ENCODE data around the gene MLANA. TPM values are rescaled to one million over a fixed set of nuclear protein-coding genes. Genes with fewer than 3 reads are reported as not detected.

MLANA gene
- total and polyA plus RNA-seq, 3 experiments from 2014 or later = not detected

- Mint-ChIP-seq H3K27me3 (no peaks in the 10 kb centered on the region), H3K4me1 (peaks cover 3 to 6% (median 4%) of the 10 kb centered on the region in 3 donors), H3K36me3 (peaks cover 2 to 19% (median 12%) of the 10 kb centered on the region in 3 donors), H3K9me3 (peaks cover 0 to under 1% (median 0%) of the 10 kb centered on the region in 5 donors), H3K4me3 (no peak overlapping the region), H3K27ac (no peak overlapping the region)
- CTCF ChIA-PET = no interaction called here
- Histone ChIP-seq H3K27me3 (ENCODE audit: insufficient read depth, low read length, poor library complexity, severe bottlenecking) (no peaks in the 10 kb centered on the region), H3K9me3 (ENCODE audit: low read length) (no peaks in the 10 kb centered on the region), H3K4me3 (ENCODE audit: low read length) (no peak overlapping the region), H3K27ac (ENCODE audit: low read depth, low read length) (no peak overlapping the region), H3K36me3 (ENCODE audit: insufficient read depth, low read length) (no peaks in the 10 kb centered on the region), H3K4me1 (ENCODE audit: insufficient read depth, low read length) (no peaks in the 10 kb centered on the region)
- POLR2A ChIA-PET = no interaction called here
- DNase-seq = no peak
Observed at GRCh38 chr9:5858833-5859232, 31.9 kb upstream of the MLANA start.

- ChIA-PET POLR2A (no interaction called here), CTCF (interaction anchor here (0.6 to 1.4 kb wide), 3 partner anchors 8 to 30 kb away, joined by 3 to 4 read pairs (median 3); partner anchors contain the start of gene ERMP1)
- H3K27ac ChIP-seq (ENCODE audit: low read depth, low read length) = no peak overlapping the region
- H3K36me3 ChIP-seq (ENCODE audit: insufficient read depth, low read length) = no peaks in the 10 kb centered on the region
- H3K4me1 ChIP-seq (ENCODE audit: insufficient read depth, low read length) = no peaks in the 10 kb centered on the region
- Mint-ChIP-seq H3K9me3 (no peaks in the 10 kb centered on the region), H3K4me3 (no peak overlapping the region), H3K27ac (no peak overlapping the region), H3K36me3 (peaks cover 1 to 12% (median 10%) of the 10 kb centered on the region in 3 donors), H3K27me3 (no peaks in the 10 kb centered on the region), H3K4me1 (no peaks in the 10 kb centered on the region)
- H3K9me3 ChIP-seq (ENCODE audit: low read length) = no peaks in the 10 kb centered on the region
- DNase-seq = no peak
- no peaks in the 10 kb centered on the region for H3K27me3 ChIP-seq (ENCODE audit: insufficient read depth, low read length, poor library complexity, severe bottlenecking)
- no peak overlapping the region for H3K4me3 ChIP-seq (ENCODE audit: low read length)
Observed at GRCh38 chr9:5863092-5863746, 27.5 kb upstream of the MLANA start.

GRCh38 chr9:5864446-5864845, 26.2 kb upstream of the MLANA start:
- Mint-ChIP-seq H3K27ac (no peak overlapping the region), H3K27me3 (no peaks in the 10 kb centered on the region), H3K4me1 (peaks cover 0 to 4% (median 2%) of the 10 kb centered on the region in 3 donors), H3K4me3 (no peak overlapping the region), H3K9me3 (no peaks in the 10 kb centered on the region), H3K36me3 (peaks cover 1 to 8% (median 8%) of the 10 kb centered on the region in 3 donors)
- H3K4me1 ChIP-seq (ENCODE audit: insufficient read depth, low read length) = no peaks in the 10 kb centered on the region
- H3K4me3 ChIP-seq (ENCODE audit: low read length) = no peak overlapping the region
- no peak overlapping the region for H3K27ac ChIP-seq (ENCODE audit: low read depth, low read length)
- ChIA-PET CTCF (interaction anchor here (1.3 kb wide), 1 partner anchor 31 kb away, joined by 3 read pairs; the partner anchor contains the start of gene ERMP1), POLR2A (no interaction called here)
- no peak for DNase-seq
- no peaks in the 10 kb centered on the region for H3K36me3 ChIP-seq (ENCODE audit: insufficient read depth, low read length)
- H3K9me3 ChIP-seq (ENCODE audit: low read length) = no peaks in the 10 kb centered on the region
- no peaks in the 10 kb centered on the region for H3K27me3 ChIP-seq (ENCODE audit: insufficient read depth, low read length, poor library complexity, severe bottlenecking)

DNA sequence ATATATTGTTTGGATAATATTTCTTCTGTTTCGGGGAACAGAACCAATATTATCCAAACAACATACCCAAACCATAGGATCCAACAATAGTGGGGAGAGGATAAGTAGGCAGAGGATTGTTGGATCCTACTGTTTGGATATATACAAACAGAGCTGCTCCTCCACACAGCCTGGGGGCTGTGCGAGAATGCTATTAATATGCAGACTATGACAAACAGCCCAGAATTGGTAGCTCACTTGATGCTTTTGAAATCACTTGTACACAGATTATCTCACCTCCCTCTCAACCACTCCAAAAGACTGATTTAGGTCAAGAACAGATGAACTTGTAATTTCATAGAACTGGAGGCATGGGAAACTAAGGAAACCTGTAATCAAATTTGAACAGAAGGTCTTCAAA, 24.4 kb upstream of the MLANA start:
- H3K27me3 ChIP-seq (ENCODE audit: insufficient read depth, low read length, poor library complexity, severe bottlenecking) = no peaks in the 10 kb centered on the region
- Mint-ChIP-seq H3K9me3 (no peaks in the 10 kb centered on the region), H3K4me1 (peaks cover 2 to 11% (median 10%) of the 10 kb centered on the region in 3 donors), H3K36me3 (peaks cover 3 to 7% (median 4%) of the 10 kb centered on the region in 3 donors), H3K27me3 (no peaks in the 10 kb centered on the region), H3K4me3 (no peak overlapping the region), H3K27ac (peak overlapping the region in 1 of 8 donors; percentile 33)
- ChIA-PET POLR2A (no interaction called here), CTCF (no interaction called here)
- no peaks in the 10 kb centered on the region for H3K36me3 ChIP-seq (ENCODE audit: insufficient read depth, low read length)
- H3K27ac ChIP-seq (ENCODE audit: low read depth, low read length) = no peak overlapping the region
- H3K4me1 ChIP-seq (ENCODE audit: insufficient read depth, low read length) = no peaks in the 10 kb centered on the region
- H3K9me3 ChIP-seq (ENCODE audit: low read length) = no peaks in the 10 kb centered on the region
- DNase-seq = no peak
- H3K4me3 ChIP-seq (ENCODE audit: low read length) = no peak overlapping the region

DNA sequence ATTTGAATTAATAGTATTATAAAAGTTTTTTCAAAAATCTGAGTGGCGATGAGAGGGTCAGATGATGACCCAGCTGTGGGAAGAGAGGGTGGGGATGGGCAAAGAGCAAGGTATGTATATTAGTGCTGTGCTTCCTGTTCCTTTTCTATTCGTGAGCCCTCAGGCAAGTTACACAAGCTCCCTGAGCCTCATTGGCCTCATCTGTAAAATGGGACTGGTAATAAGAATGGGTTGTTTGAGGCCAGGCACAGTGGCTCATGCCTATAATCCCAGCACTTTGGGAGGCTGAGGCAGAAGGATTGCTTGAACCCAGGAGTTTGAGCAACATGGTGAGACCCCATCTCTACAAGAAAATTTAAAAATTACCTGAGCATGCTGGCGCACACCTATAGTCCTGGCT, 24.0 kb upstream of the MLANA start:
- no peaks in the 10 kb centered on the region for H3K27me3 Mint-ChIP-seq
- Histone ChIP-seq H3K4me3 (ENCODE audit: low read length) (no peak overlapping the region), H3K36me3 (ENCODE audit: insufficient read depth, low read length) (no peaks in the 10 kb centered on the region), H3K27me3 (ENCODE audit: insufficient read depth, low read length, poor library complexity, severe bottlenecking) (no peaks in the 10 kb centered on the region), H3K9me3 (ENCODE audit: low read length) (no peaks in the 10 kb centered on the region), H3K4me1 (ENCODE audit: insufficient read depth, low read length) (no peaks in the 10 kb centered on the region), H3K27ac (ENCODE audit: low read depth, low read length) (no peak overlapping the region)
- POLR2A ChIA-PET = no interaction called here
- CTCF ChIA-PET = interaction anchor here (2.9 kb wide), 1 partner anchor 20 kb away, joined by 15 read pairs; no protein-coding TSS in a partner anchor
- H3K27ac Mint-ChIP-seq = no peak overlapping the region
- H3K9me3 Mint-ChIP-seq = no peaks in the 10 kb centered on the region
- H3K4me1 Mint-ChIP-seq = peaks cover 2 to 11% (median 10%) of the 10 kb centered on the region in 3 donors
- H3K36me3 Mint-ChIP-seq = peaks cover under 1 to 5% (median 3%) of the 10 kb centered on the region in 3 donors
- no peak overlapping the region for H3K4me3 Mint-ChIP-seq
- no peak for DNase-seq

- Mint-ChIP-seq H3K4me3 (no peak overlapping the region), H3K36me3 (peaks cover 0 to 3% (median 3%) of the 10 kb centered on the region in 3 donors), H3K27ac (no peak overlapping the region), H3K9me3 (no peaks in the 10 kb centered on the region), H3K27me3 (no peaks in the 10 kb centered on the region), H3K4me1 (peaks cover 3 to 16% (median 10%) of the 10 kb centered on the region in 3 donors)
- CTCF ChIA-PET = interaction anchor here (1.0 to 2.9 kb wide), 3 partner anchors 8 to 35 kb away, joined by 3 to 15 read pairs (median 3); partner anchors contain the start of gene ERMP1
- no peak overlapping the region for H3K27ac ChIP-seq (ENCODE audit: low read depth, low read length)
- no peaks in the 10 kb centered on the region for H3K4me1 ChIP-seq (ENCODE audit: insufficient read depth, low read length)
- POLR2A ChIA-PET = no interaction called here
- no peak for DNase-seq
- H3K4me3 ChIP-seq (ENCODE audit: low read length) = no peak overlapping the region
- H3K9me3 ChIP-seq (ENCODE audit: low read length) = no peaks in the 10 kb centered on the region
- no peaks in the 10 kb centered on the region for H3K27me3 ChIP-seq (ENCODE audit: insufficient read depth, low read length, poor library complexity, severe bottlenecking)
- no peaks in the 10 kb centered on the region for H3K36me3 ChIP-seq (ENCODE audit: insufficient read depth, low read length)
Observed at GRCh38 chr9:5868235-5868634, 22.5 kb upstream of the MLANA start.

DNA sequence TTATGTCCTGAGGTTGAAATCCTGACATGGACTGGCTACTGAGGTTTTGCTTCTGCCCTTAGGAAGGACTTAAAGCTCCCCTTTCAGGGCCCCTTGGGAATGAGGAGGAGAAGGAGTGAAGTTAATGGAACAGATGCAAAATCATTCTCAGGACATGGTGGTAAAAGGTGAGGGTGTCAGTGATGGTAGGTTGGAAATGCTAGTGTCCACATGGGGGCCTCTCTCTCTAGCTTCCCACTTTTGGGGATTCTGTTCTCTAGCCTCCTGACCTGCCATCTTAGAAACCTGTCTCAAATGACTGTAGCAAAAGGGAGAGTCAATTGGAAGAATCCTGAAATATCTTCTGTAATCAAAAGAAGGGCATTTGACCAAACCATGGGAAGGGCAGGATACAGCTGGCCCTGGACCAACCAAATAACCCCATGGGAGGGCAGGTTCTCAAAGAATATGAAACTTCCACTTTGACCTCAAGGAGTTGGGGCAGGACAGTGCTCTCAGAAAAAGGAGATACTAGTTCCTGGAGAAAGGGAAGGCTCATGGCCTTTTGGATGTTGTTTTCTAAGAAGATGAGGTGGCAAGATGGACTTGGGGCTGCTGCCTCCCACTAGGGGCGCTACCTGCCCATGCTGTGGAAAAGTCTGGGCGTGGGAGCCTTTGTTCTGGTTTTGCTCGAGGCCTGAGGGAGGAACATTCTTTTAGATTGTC, 21.2 kb upstream of the MLANA start:
- H3K4me1 Mint-ChIP-seq = peaks cover 10 to 28% (median 13%) of the 10 kb centered on the region in 3 donors
- H3K27ac Mint-ChIP-seq = peak overlapping the region in 2 of 8 donors; percentile 46 to 51
- Histone ChIP-seq H3K36me3 (ENCODE audit: insufficient read depth, low read length) (no peaks in the 10 kb centered on the region), H3K9me3 (ENCODE audit: low read length) (no peaks in the 10 kb centered on the region), H3K4me1 (ENCODE audit: insufficient read depth, low read length) (no peaks in the 10 kb centered on the region), H3K4me3 (ENCODE audit: low read length) (no peak overlapping the region), H3K27ac (ENCODE audit: low read depth, low read length) (no peak overlapping the region), H3K27me3 (ENCODE audit: insufficient read depth, low read length, poor library complexity, severe bottlenecking) (no peaks in the 10 kb centered on the region)
- no peak overlapping the region for H3K4me3 Mint-ChIP-seq
- POLR2A ChIA-PET = no interaction called here
- no peak for DNase-seq
- H3K36me3 Mint-ChIP-seq = peaks cover 0 to 5% (median 3%) of the 10 kb centered on the region in 3 donors
- CTCF ChIA-PET = interaction anchor here (1.0 to 2.9 kb wide), 4 partner anchors 10 to 38 kb away, joined by 3 to 19 read pairs (median 9); partner anchors contain the start of gene ERMP1
- H3K27me3 Mint-ChIP-seq = no peaks in the 10 kb centered on the region
- no peaks in the 10 kb centered on the region for H3K9me3 Mint-ChIP-seq

GRCh38 chr9:5870020-5870339, 20.7 kb upstream of the MLANA start:
- Histone ChIP-seq H3K27me3 (ENCODE audit: insufficient read depth, low read length, poor library complexity, severe bottlenecking) (no peaks in the 10 kb centered on the region), H3K9me3 (ENCODE audit: low read length) (no peaks in the 10 kb centered on the region), H3K4me1 (ENCODE audit: insufficient read depth, low read length) (no peaks in the 10 kb centered on the region), H3K27ac (ENCODE audit: low read depth, low read length) (no peak overlapping the region), H3K4me3 (ENCODE audit: low read length) (no peak overlapping the region), H3K36me3 (ENCODE audit: insufficient read depth, low read length) (no peaks in the 10 kb centered on the region)
- H3K4me3 Mint-ChIP-seq = no peak overlapping the region
- DNase-seq = no peak
- H3K27ac Mint-ChIP-seq = peak overlapping the region in 1 of 8 donors; percentile 51
- ChIA-PET POLR2A (no interaction called here), CTCF (interaction anchor here (1.0 to 2.9 kb wide), 4 partner anchors 14 to 38 kb away, joined by 3 to 19 read pairs (median 3); partner anchors contain the start of gene ERMP1)
- H3K27me3 Mint-ChIP-seq = no peaks in the 10 kb centered on the region
- peaks cover 0 to 6% (median 3%) of the 10 kb centered on the region in 3 donors for H3K36me3 Mint-ChIP-seq
- H3K9me3 Mint-ChIP-seq = no peaks in the 10 kb centered on the region
- H3K4me1 Mint-ChIP-seq = peaks cover 10 to 31% (median 15%) of the 10 kb centered on the region in 3 donors
